GM18498 (cell line): ENCODE data around the gene AARS2.
A peak's percentile ranks its signal among the peaks of the same experiment; 100 is the strongest.

Source experiments
- ATAC-seq: cut with Tn5 transposase; IDR thresholded peaks from one replicate; pipeline ENCODE4 v1.9.1; 2021; ENCODE audit warnings: mild to moderate bottlenecking, moderate library complexity; ENCODE audit not compliant: unreplicated experiment

The AARS2 gene

GRCh38 chr6:44276667-44277640 lies 36.2 kb downstream of the AARS2 start:
- no peak for ATAC-seq

GRCh38 chr6:44275749-44276648 lies 37.1 kb downstream of the AARS2 start:
- no peak for ATAC-seq

GRCh38 chr6:44275271-44275748 lies 37.8 kb downstream of the AARS2 start:
- no peak for ATAC-seq

- ATAC-seq = no peak
Observed at GRCh38 chr6:44273617-44274016, 39.5 kb downstream of the AARS2 start.

- no peak for ATAC-seq
Observed at GRCh38 chr6:44272999-44273566, 40.1 kb downstream of the AARS2 start.

GRCh38 chr6:44272529-44272928 lies 40.6 kb downstream of the AARS2 start:
- ATAC-seq = no peak

- no peak for ATAC-seq
Observed at GRCh38 chr6:44271914-44272313, 41.2 kb downstream of the AARS2 start.

GRCh38 chr6:44271406-44271723 lies 41.8 kb downstream of the AARS2 start:
- no peak for ATAC-seq

GRCh38 chr6:44270526-44271405 lies 42.4 kb downstream of the AARS2 start:
- ATAC-seq = no peak

GRCh38 chr6:44269921-44270525 lies 43.1 kb downstream of the AARS2 start, which contains the start of gene TMEM151B:
Gene TMEM151B, plus strand, starts transcription at chr6:44270450. Its CDS starts 293 bp downstream, at chr6:44270743.
- ATAC-seq = no peak

- ATAC-seq = no peak
Observed at GRCh38 chr6:44269178-44269920, 43.8 kb downstream of the AARS2 start.

- no peak for ATAC-seq
Observed at GRCh38 chr6:44268095-44268628, 45.0 kb downstream of the AARS2 start.

GRCh38 chr6:44267252-44267651 lies 45.9 kb downstream of the AARS2 start:
- ATAC-seq = no peak

- ATAC-seq = no peak
Observed at GRCh38 chr6:44266347-44266746, 46.8 kb downstream of the AARS2 start.

GRCh38 chr6:44265722-44266233 lies 47.4 kb downstream of the AARS2 start:
- ATAC-seq = no peak

- ATAC-seq = peak; percentile 50
Observed at GRCh38 chr6:44265007-44265721, 48.0 kb downstream of the AARS2 start, which contains the start of gene NFKBIE. Gene NFKBIE, minus strand, starts transcription at chr6:44265551. Its CDS starts 205 bp downstream, at chr6:44265346.

GRCh38 chr6:44264154-44265006 lies 48.8 kb downstream of the AARS2 start:
- ATAC-seq = peak; percentile 37
